Measurements from ENCODE around the gene PTPRN2. TPM values are rescaled to one million over a fixed set of nuclear protein-coding genes. Genes with fewer than 3 reads are reported as not detected.
A peak's percentile ranks its signal among the peaks of the same experiment; 100 is the strongest.

The PTPRN2 gene
- total and polyA plus RNA-seq, 9 of the 15 experiments (the other 6 are each of a cell fraction or from before 2014, with no cell fraction given) = not detected

DNA sequence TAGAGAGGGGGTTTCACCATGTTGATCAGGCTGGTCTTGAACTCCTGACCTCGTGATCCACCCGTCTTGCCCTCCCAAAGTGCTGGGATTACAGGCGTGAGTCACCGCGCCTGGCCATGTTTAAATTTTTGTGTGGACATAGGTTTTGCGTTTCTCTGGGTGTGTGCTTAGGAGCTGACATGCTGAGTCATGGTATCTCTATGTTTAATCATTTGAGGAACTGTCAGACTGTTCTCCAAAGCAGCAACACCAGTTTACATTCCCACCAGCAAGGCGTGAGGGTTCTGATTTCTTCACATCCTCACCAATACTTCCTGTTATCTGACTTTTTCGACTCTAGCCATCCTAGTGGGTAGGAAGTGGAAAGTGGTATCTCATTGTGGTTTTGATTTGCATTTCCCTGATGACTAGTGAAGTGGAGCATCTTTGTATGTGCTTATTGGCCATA, 1097.1 kb downstream of the PTPRN2 start (continued):
- TF ChIP-seq, protein P1, sequence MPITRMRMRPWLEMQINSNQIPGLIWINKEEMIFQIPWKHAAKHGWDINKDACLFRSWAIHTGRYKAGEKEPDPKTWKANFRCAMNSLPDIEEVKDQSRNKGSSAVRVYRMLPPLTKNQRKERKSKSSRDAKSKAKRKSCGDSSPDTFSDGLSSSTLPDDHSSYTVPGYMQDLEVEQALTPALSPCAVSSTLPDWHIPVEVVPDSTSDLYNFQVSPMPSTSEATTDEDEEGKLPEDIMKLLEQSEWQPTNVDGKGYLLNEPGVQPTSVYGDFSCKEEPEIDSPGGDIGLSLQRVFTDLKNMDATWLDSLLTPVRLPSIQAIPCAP (CRISPR knock-in tag; IDR thresholded peaks at IDR 0.05; ENCODE audit: borderline replicate concordance) = no peak
- TF ChIP-seq NCOR1 (IDR thresholded peaks at IDR 0.05) = 0 out of 2 replicates have a peak, but pooled peaks have one; percentile 37
- TF ChIP-seq BDP1 (IDR thresholded peaks at IDR 0.05; ENCODE audit: insufficient read depth, insufficient read length) = no peak
- TF ChIP-seq RCOR1 (IDR thresholded peaks at IDR 0.05; ENCODE audit: borderline replicate concordance in 1 of 2, low read depth in 2 of 2, low read length in 2 of 2) = peak in 1 of 2 experiments; percentile 85; a peak in 2 of 4 replicates
- TF ChIP-seq, protein P2, sequence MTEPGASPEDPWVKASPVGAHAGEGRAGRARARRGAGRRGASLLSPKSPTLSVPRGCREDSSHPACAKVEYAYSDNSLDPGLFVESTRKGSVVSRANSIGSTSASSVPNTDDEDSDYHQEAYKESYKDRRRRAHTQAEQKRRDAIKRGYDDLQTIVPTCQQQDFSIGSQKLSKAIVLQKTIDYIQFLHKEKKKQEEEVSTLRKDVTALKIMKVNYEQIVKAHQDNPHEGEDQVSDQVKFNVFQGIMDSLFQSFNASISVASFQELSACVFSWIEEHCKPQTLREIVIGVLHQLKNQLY (CRISPR knock-in tag; conservative IDR thresholded peaks at IDR 0.05) = no peak
- TF ChIP-seq L3MBTL2 (IDR thresholded peaks at IDR 0.05) = peak; percentile 76
- TF ChIP-seq, protein P3, sequence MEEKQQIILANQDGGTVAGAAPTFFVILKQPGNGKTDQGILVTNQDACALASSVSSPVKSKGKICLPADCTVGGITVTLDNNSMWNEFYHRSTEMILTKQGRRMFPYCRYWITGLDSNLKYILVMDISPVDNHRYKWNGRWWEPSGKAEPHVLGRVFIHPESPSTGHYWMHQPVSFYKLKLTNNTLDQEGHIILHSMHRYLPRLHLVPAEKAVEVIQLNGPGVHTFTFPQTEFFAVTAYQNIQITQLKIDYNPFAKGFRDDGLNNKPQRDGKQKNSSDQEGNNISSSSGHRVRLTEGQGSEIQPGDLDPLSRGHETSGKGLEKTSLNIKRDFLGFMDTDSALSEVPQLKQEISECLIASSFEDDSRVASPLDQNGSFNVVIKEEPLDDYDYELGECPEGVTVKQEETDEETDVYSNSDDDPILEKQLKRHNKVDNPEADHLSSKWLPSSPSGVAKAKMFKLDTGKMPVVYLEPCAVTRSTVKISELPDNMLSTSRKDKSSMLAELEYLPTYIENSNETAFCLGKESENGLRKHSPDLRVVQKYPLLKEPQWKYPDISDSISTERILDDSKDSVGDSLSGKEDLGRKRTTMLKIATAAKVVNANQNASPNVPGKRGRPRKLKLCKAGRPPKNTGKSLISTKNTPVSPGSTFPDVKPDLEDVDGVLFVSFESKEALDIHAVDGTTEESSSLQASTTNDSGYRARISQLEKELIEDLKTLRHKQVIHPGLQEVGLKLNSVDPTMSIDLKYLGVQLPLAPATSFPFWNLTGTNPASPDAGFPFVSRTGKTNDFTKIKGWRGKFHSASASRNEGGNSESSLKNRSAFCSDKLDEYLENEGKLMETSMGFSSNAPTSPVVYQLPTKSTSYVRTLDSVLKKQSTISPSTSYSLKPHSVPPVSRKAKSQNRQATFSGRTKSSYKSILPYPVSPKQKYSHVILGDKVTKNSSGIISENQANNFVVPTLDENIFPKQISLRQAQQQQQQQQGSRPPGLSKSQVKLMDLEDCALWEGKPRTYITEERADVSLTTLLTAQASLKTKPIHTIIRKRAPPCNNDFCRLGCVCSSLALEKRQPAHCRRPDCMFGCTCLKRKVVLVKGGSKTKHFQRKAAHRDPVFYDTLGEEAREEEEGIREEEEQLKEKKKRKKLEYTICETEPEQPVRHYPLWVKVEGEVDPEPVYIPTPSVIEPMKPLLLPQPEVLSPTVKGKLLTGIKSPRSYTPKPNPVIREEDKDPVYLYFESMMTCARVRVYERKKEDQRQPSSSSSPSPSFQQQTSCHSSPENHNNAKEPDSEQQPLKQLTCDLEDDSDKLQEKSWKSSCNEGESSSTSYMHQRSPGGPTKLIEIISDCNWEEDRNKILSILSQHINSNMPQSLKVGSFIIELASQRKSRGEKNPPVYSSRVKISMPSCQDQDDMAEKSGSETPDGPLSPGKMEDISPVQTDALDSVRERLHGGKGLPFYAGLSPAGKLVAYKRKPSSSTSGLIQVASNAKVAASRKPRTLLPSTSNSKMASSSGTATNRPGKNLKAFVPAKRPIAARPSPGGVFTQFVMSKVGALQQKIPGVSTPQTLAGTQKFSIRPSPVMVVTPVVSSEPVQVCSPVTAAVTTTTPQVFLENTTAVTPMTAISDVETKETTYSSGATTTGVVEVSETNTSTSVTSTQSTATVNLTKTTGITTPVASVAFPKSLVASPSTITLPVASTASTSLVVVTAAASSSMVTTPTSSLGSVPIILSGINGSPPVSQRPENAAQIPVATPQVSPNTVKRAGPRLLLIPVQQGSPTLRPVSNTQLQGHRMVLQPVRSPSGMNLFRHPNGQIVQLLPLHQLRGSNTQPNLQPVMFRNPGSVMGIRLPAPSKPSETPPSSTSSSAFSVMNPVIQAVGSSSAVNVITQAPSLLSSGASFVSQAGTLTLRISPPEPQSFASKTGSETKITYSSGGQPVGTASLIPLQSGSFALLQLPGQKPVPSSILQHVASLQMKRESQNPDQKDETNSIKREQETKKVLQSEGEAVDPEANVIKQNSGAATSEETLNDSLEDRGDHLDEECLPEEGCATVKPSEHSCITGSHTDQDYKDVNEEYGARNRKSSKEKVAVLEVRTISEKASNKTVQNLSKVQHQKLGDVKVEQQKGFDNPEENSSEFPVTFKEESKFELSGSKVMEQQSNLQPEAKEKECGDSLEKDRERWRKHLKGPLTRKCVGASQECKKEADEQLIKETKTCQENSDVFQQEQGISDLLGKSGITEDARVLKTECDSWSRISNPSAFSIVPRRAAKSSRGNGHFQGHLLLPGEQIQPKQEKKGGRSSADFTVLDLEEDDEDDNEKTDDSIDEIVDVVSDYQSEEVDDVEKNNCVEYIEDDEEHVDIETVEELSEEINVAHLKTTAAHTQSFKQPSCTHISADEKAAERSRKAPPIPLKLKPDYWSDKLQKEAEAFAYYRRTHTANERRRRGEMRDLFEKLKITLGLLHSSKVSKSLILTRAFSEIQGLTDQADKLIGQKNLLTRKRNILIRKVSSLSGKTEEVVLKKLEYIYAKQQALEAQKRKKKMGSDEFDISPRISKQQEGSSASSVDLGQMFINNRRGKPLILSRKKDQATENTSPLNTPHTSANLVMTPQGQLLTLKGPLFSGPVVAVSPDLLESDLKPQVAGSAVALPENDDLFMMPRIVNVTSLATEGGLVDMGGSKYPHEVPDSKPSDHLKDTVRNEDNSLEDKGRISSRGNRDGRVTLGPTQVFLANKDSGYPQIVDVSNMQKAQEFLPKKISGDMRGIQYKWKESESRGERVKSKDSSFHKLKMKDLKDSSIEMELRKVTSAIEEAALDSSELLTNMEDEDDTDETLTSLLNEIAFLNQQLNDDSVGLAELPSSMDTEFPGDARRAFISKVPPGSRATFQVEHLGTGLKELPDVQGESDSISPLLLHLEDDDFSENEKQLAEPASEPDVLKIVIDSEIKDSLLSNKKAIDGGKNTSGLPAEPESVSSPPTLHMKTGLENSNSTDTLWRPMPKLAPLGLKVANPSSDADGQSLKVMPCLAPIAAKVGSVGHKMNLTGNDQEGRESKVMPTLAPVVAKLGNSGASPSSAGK (IDR thresholded peaks at IDR 0.05) = no peak; the same call in 1 of the 2 replicates
- no peak for TF ChIP-seq HDAC8 (tag; IDR thresholded peaks at IDR 0.05)
- TF ChIP-seq RBM22 (IDR thresholded peaks at IDR 0.05; ENCODE audit: low read depth, low read length, poor library complexity, severe bottlenecking) = no peak
- peak; percentile 78 to 83; a peak in 3 of 4 replicates for TF ChIP-seq FOXK2 (conservative IDR thresholded peaks at IDR 0.05 in 1 of 2, IDR thresholded peaks at IDR 0.05 in 1 of 2; ENCODE audit: low read depth in 2 of 2)
- TF ChIP-seq ZNF347 (CRISPR knock-in tag; IDR thresholded peaks at IDR 0.05; ENCODE audit: low read depth) = no peak
- TF ChIP-seq C11orf30 (IDR thresholded peaks at IDR 0.05; ENCODE audit: low read depth) = peak; percentile 99
